ENCODE measurements around the gene ERICH2.

ERICH2 gene

DNA sequence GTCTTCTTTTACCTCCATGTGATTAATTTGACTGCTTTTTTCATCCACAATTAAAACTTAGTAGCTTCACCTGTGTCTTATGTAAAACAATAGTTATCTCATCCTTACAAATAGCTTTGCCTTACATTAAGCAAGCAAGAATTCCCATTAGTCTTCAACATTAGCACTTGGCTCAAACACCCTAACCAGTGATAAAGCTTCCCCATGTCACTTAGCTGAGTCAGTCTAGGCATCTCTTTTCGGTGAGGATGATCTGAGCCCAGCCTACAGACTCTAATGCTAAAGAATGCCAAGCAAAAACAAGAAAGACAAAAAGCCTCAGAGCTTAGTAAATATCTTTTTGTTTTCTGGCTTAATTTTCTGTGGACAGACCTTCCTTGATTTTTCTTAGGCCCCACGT lies 72.6 kb downstream of the ERICH2 start:
- peak; percentile 6 to 19 for DNase-seq (ENCODE audit: low read depth in 2 of 2)

DNA sequence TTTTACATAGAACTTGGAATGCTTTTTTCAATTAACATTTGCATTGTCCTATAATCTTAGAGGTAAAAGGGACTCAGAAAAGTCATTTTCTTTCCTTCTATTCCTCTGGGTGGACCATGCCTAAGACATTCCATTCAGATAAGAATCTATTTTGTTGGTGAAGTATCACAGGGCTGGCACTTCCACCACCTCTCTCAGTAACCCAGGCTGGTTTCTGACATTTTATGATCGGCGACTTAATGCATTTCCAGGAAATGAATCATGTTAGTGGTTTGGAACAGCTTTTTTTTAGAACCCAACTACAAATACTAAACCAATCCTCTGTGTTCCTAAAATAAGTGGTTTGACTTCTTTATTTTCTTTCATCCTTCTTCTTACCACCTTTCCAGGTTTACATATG lies 73.5 kb downstream of the ERICH2 start:
- peak; percentile 6 to 10 for DNase-seq (ENCODE audit: low read depth in 2 of 2)

DNA sequence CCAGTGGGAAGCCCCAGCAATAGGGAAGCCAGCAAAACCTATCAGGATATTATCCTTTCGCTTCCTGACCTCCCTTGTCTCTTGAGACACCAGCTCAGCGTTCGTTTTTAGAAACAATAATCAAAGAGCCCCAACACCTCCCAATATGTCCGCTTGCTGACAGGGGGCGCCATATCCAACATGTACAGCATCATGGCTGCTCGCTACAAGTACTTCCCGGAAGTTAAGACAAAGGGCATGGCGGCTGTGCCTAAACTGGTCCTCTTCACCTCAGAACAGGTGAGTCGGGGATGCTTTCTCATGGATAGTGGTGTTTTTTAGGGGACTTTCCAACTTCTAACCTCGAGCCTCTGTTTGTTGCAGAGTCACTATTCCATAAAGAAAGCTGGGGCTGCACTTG lies 75.2 kb downstream of the ERICH2 start:
- no peak for DNase-seq (ENCODE audit: low read depth in 2 of 2)

DNA sequence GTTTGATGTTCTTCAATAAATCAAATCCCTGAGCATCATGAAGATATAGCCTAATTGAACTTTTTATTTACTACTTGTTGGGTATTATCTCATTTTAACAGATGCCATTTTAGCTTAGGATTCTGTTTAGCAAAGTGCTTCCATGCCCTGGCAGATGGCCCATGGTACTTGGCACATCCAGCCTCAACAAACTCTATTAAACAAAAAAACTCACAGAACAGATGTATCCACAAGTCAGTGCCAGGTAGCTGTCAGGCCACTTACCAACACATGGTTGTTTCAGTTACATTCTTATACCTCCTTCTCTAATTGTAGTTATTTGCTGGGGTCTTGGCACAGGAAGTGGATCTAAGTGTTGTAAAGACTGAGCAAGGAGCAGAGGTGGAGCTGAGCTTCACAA lies 76.1 kb downstream of the ERICH2 start:
- no peak for DNase-seq (ENCODE audit: low read depth in 2 of 2)

DNA sequence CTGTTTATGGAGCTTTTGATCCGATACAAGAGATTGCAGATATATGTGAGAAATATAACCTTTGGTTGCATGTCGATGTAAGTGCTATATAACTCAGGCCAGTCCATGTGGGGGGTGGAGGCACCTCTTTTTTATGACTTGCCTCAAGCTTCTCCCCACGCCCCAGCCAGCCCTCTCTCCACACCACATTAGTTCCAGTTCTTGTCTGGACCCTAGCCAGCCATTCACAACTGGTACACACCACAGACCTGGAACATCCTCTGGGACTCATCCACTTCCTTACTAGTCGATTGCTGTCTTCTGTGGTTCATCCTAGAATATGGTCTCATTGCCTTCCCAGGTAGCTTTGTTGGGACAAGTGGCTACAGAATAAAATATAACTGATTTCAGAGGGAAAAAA lies 77.5 kb downstream of the ERICH2 start:
- DNase-seq (ENCODE audit: low read depth in 2 of 2), result no peak

Measured in fibroblast of skin of left biceps (primary cell).